Endothelial cell of umbilical vein (primary cell): ENCODE data around the gene ITGA2. TPM values are rescaled to one million over a fixed set of nuclear protein-coding genes. Genes with fewer than 3 reads are reported as not detected.

ENCODE experiments used
- BruUV-seq: library from RNA; stranded (reverse); fragments of 400-500 nt; replicated peaks from 2 replicates; lab custom pipeline; 2021; lab: Mats Ljungman, UMichigan
- CTCF ChIA-PET: fragments of 300-600, 350-600 bp; sonication (Branson Sonifier 250); formaldehyde crosslinking; loops from one replicate; lab custom pipeline; 2021; ENCODE audit warnings: antibody characterized with exemption, inconsistent platforms; lab: Charles Lee
- POLR2A ChIA-PET: fragments of 300-600, 350-600 bp; sonication (Branson Sonifier 250); formaldehyde crosslinking; loops from one replicate; lab custom pipeline; 2021; ENCODE audit warnings: antibody characterized with exemption, inconsistent platforms; lab: Charles Lee
- DNase-seq: peaks from one replicate; pipeline ENCODE4 v3.0.0-alpha.2; 2011; ENCODE audit warnings: low read depth, low spot score
- FAIRE-seq: peaks from 2 replicates; lab custom pipeline; 2011; peaks lifted over from hg19 to GRCh38; lab: Jason Lieb, UNC
- H2AFZ ChIP-seq: 2 replicates; pipeline ENCODE4 v1.6.0; 2012; ENCODE audit warnings: low read depth, low read length, control low read depth, inconsistent platforms
- H3K27ac ChIP-seq: 2 replicates; pipeline ENCODE4 v1.5.1; 2011; ENCODE audit warnings: low read depth, mild to moderate bottlenecking, control low read depth, low read length, moderate library complexity; ENCODE audit not compliant: insufficient read depth
- H3K27me3 ChIP-seq, 2 experiments: 2 replicates each; pipeline versions ENCODE4 v1.6.0 to v1.6.1; 2011; ENCODE audit warnings: low read length in 2 of 2, mixed read lengths in 1 of 2; ENCODE audit not compliant: control insufficient read depth in 2 of 2, insufficient read depth in 2 of 2
- H3K36me3 ChIP-seq, 2 experiments: 2 replicates in 1 of 2; 3 replicates in 1 of 2; pipeline ENCODE4 v1.5.1; 2011; ENCODE audit warnings: low read length in 2 of 2, mild to moderate bottlenecking in 1 of 2, moderate library complexity in 1 of 2; ENCODE audit not compliant: control insufficient read depth in 2 of 2, insufficient read depth in 2 of 2; ENCODE audit errors: extremely low read depth in 1 of 2
- H3K4me1 ChIP-seq: 3 replicates; pipeline ENCODE4 v1.5.1; 2011; ENCODE audit warnings: mild to moderate bottlenecking, low read length; ENCODE audit not compliant: control insufficient read depth, insufficient read depth; ENCODE audit errors: extremely low read depth
- H3K4me2 ChIP-seq: 2 replicates; pipeline ENCODE4 v1.6.1; 2011; ENCODE audit warnings: low read length, control low read depth, mixed read lengths; ENCODE audit not compliant: insufficient read depth
- H3K4me3 ChIP-seq, 3 experiments: fragments of 200-600 bp in 1 of 3; sonication (generic), shearing (Covaris generic) in 1 of 3; replicated peaks in 1 of 3; 2 replicates each; pipeline ENCODE4 v1.5.1; 2011 to 2016; ENCODE audit warnings: control low read depth in 3 of 3, low read length in 3 of 3, mild to moderate bottlenecking in 2 of 3, inconsistent platforms in 1 of 3, low read depth in 1 of 3, moderate library complexity in 1 of 3; ENCODE audit not compliant: insufficient read depth in 1 of 3
- H3K79me2 ChIP-seq: 2 replicates; pipeline ENCODE4 v1.6.0; 2012; ENCODE audit warnings: low read length, inconsistent platforms; ENCODE audit not compliant: control insufficient read depth, insufficient read depth
- H3K9ac ChIP-seq: replicated peaks from 2 replicates; pipeline ENCODE3; 2011; ENCODE audit warnings: low read length, control low read depth; ENCODE audit not compliant: insufficient read depth; ENCODE audit errors: extremely low read depth
- H3K9me1 ChIP-seq: replicated peaks from 3 replicates; pipeline ENCODE4 v1.6.0; 2011; ENCODE audit warnings: mild to moderate bottlenecking, low read length; ENCODE audit not compliant: control insufficient read depth, insufficient read depth; ENCODE audit errors: extremely low read depth
- H3K9me3 ChIP-seq: replicated peaks from 2 replicates; pipeline ENCODE4 v1.5.1; 2012; ENCODE audit warnings: low read length, inconsistent platforms; ENCODE audit not compliant: control insufficient read depth, insufficient read depth
- H4K20me1 ChIP-seq: replicated peaks from 2 replicates; pipeline ENCODE3; 2011; ENCODE audit warnings: mild to moderate bottlenecking, low read length; ENCODE audit not compliant: control insufficient read depth, insufficient read depth; ENCODE audit errors: extremely low read depth
- CTCF ChIP-seq, 2 donors: IDR thresholded peaks; 1 replicate in 1 of 2; 2 replicates in 1 of 2; pipeline ENCODE4 v1.5.1; 2011; ENCODE audit warnings: low read length in 2 of 2, mild to moderate bottlenecking in 2 of 2, moderate library complexity in 2 of 2, control low read depth in 1 of 2, inconsistent platforms in 1 of 2, low read depth in 1 of 2; ENCODE audit not compliant: insufficient read depth in 1 of 2; ENCODE audit errors: extremely low read depth in 1 of 2
- EZH2 ChIP-seq: IDR thresholded peaks from 2 replicates; pipeline ENCODE4 v1.6.1; 2012; ENCODE audit warnings: borderline replicate concordance, low read depth, mild to moderate bottlenecking, moderate library complexity, low read length, inconsistent platforms; ENCODE audit not compliant: severe bottlenecking
- FOS ChIP-seq: IDR thresholded peaks from 2 replicates; pipeline ENCODE4 v1.6.1; 2011; ENCODE audit warnings: mild to moderate bottlenecking, low read length, moderate library complexity, borderline replicate concordance; ENCODE audit not compliant: insufficient read depth
- GATA2 ChIP-seq: IDR thresholded peaks from 2 replicates; pipeline ENCODE4 v1.7.0; 2011; ENCODE audit warnings: low read depth, mild to moderate bottlenecking, moderate library complexity, mixed read lengths, low read length; ENCODE audit not compliant: insufficient read length, insufficient read depth
- JUN ChIP-seq: IDR thresholded peaks from 2 replicates; pipeline ENCODE4 v1.6.1; 2011; ENCODE audit warnings: borderline replicate concordance, low read depth; ENCODE audit not compliant: insufficient read length, insufficient read depth
- MYC ChIP-seq: IDR thresholded peaks from one replicate; pipeline ENCODE4 v1.6.1; 2011; ENCODE audit warnings: mild to moderate bottlenecking, low read depth, low read length
- POLR2A ChIP-seq: IDR thresholded peaks from 2 replicates; pipeline ENCODE4 v1.6.1; 2012; ENCODE audit warnings: low read depth, mild to moderate bottlenecking, control low read depth, low read length
- POLR2AphosphoS5 ChIP-seq: IDR thresholded peaks from 2 replicates; pipeline ENCODE4 v1.6.1; 2012; ENCODE audit warnings: low read depth, mild to moderate bottlenecking, control low read depth, low read length, moderate library complexity; ENCODE audit not compliant: insufficient read depth
- dilution Hi-C: fragments of 300-500 bp; cut with MboI; formaldehyde crosslinking; loops from one replicate; pipeline ENCODE4 v1.15.0; 2019; ENCODE audit warnings: low sequenced_read_pairs; ENCODE audit not compliant: extremely low pct_ligation_motif_present
- intact Hi-C: fragments of 100-400 bp; cut with micrococcal nuclease; formaldehyde crosslinking; loops from one replicate; pipeline ENCODE4 v1.10.0; 2022
- polyA plus RNA-seq, 4 experiments: library from polyadenylated mRNA; depleted of rRNA in 3 of 4; stranded (reverse) in 3 of 4; unstranded in 1 of 4; fragments of >200 nt; gene quantifications; 2 replicates each; pipeline versions ENCODE4 v1.2.1 to v1.2.3, GENCODE V29; 2011 to 2012; ENCODE audit warnings: missing spikeins in 1 of 4
- total RNA-seq: library from RNA; stranded (reverse); gene quantifications from 2 replicates; pipeline ENCODE4 v1.2.3, GENCODE V29; 2021
- TF ChIP-seq, protein P1 (sequence below): IDR thresholded peaks from 2 replicates; pipeline ENCODE4 v1.6.1; 2011; ENCODE audit not compliant: insufficient read depth, insufficient read length

ITGA2 gene
- total and polyA plus RNA-seq, 2 donors (not counting 3 experiments of a cell fraction or from before 2014, with no cell fraction given) = 11.2 to 62.3 TPM

DNA sequence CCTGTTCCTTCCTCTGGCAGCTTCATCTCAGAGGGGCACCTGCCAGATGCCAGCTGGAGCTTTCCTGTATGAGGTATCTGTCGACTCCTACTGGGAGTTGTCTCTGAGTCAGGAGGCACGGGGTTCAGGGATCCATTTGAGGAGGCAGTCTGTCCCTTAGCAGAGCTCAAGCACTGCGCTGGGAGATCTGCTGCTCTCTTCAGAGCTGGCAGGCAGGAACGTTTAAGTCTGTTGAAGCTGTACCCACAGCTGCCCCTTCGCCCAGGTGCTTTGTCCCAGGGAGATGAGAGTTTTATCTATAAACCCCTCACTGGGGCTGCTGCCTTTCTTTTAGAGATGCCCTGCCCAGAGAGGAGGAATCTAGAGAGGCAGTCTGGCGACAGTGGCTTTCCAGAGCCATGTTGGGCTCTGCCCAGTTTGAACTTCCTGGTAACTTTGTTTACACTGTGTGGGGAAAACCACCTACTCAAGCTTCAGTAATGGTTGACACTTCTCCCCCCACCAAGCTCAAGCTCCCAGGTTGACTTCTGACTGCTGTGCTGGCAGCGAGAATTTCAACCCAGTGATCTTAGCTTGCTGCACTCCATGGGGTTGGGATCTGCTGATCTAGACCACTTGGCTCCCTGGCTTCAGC, 11.8 kb upstream of the ITGA2 start:
- H3K4me2 ChIP-seq = no peak overlapping the region
- intact Hi-C loops (no loop called here), dilution Hi-C loops (no loop called here)
- no TSS peak for BruUV-seq
- H3K4me3 ChIP-seq = no peak overlapping the region
- FAIRE-seq (no peak), DNase-seq (no peak)
- POLR2A ChIA-PET = no interaction called here
- H4K20me1 ChIP-seq = no peaks in the 10 kb centered on the region
- no peaks in the 10 kb centered on the region for H3K27me3 ChIP-seq
- H2AFZ ChIP-seq = no peak overlapping the region
- no peaks in the 10 kb centered on the region for H3K36me3 ChIP-seq
- no peak overlapping the region for H3K9ac ChIP-seq
- no peaks in the 10 kb centered on the region for H3K9me3 ChIP-seq
- CTCF ChIA-PET = interaction anchor here (2.9 kb wide), 1 partner anchor 29 kb away, joined by 9 read pairs; no protein-coding TSS in a partner anchor
- no peaks in the 10 kb centered on the region for H3K9me1 ChIP-seq
- no peaks in the 10 kb centered on the region for H3K4me1 ChIP-seq
- H3K79me2 ChIP-seq = no peaks in the 10 kb centered on the region
- H3K27ac ChIP-seq = no peak overlapping the region
- TF ChIP-seq CTCF (IDR thresholded peaks at IDR 0.05; ENCODE audit: extremely low read depth in 1 of 2, insufficient read depth in 1 of 2, low read depth in 1 of 2, low read length in 2 of 2) = no peak
- TF ChIP-seq JUN = no peak
- no peak for TF ChIP-seq POLR2AphosphoS5
- TF ChIP-seq EZH2 = no peak
- TF ChIP-seq FOS = no peak
- no peak for TF ChIP-seq POLR2A
- TF ChIP-seq, protein P1, sequence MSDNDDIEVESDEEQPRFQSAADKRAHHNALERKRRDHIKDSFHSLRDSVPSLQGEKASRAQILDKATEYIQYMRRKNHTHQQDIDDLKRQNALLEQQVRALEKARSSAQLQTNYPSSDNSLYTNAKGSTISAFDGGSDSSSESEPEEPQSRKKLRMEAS = no peak
- no peak for TF ChIP-seq GATA2
- no peak for TF ChIP-seq MYC
